ENCODE results near the gene AGPAT3. TPM values are rescaled to one million over a fixed set of nuclear protein-coding genes. Genes with fewer than 3 reads are reported as not detected.

The AGPAT3 gene
- total RNA-seq, 4 donors from 2014 or later, result 63.5 to 225 (median 161) TPM

DNA sequence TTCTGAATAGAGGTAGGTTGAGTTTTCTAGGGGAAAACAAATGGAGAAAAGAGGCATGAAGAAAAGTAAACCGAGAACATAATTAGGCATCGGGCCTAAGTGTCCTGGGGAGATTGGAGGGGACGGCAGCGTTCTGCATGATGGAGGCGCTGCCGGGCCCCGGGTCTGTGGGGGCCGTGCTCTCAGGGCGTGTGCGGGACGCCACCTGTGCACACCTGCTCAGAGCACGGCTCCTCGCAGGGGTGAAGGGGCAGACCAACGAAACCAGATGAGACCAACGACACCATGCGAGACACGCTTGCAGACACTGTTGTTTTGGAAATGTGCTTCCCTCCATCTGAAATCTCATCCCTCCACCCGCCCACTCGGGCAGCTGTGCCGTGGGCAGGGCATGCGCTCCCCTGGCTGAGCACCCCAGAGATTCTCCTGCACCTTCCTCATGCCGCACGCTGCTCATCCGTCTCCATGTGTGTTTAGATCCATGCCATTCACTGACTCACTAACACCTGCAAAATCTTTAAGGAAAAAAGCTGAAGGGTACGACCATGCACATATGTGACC lies 118.9 kb downstream of the AGPAT3 start:
- Histone ChIP-seq H3K27me3 (no peaks in the 10 kb centered on the region), H3K9me3 (no peaks in the 10 kb centered on the region), H3K36me3 (peaks cover 0 to 44% (median 0%) of the 10 kb centered on the region in 3 donors), H3K4me3 (no peak overlapping the region), H3K4me1 (peaks cover 0 to 3% (median 0%) of the 10 kb centered on the region in 4 donors), H3K27ac (no peak overlapping the region)
- DNase-seq, result no peak
- TF ChIP-seq POLR2A (IDR thresholded peaks at IDR 0.05), result no peak
- TF ChIP-seq, protein P1, sequence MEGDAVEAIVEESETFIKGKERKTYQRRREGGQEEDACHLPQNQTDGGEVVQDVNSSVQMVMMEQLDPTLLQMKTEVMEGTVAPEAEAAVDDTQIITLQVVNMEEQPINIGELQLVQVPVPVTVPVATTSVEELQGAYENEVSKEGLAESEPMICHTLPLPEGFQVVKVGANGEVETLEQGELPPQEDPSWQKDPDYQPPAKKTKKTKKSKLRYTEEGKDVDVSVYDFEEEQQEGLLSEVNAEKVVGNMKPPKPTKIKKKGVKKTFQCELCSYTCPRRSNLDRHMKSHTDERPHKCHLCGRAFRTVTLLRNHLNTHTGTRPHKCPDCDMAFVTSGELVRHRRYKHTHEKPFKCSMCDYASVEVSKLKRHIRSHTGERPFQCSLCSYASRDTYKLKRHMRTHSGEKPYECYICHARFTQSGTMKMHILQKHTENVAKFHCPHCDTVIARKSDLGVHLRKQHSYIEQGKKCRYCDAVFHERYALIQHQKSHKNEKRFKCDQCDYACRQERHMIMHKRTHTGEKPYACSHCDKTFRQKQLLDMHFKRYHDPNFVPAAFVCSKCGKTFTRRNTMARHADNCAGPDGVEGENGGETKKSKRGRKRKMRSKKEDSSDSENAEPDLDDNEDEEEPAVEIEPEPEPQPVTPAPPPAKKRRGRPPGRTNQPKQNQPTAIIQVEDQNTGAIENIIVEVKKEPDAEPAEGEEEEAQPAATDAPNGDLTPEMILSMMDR (IDR thresholded peaks at IDR 0.05), result no peak

DNA sequence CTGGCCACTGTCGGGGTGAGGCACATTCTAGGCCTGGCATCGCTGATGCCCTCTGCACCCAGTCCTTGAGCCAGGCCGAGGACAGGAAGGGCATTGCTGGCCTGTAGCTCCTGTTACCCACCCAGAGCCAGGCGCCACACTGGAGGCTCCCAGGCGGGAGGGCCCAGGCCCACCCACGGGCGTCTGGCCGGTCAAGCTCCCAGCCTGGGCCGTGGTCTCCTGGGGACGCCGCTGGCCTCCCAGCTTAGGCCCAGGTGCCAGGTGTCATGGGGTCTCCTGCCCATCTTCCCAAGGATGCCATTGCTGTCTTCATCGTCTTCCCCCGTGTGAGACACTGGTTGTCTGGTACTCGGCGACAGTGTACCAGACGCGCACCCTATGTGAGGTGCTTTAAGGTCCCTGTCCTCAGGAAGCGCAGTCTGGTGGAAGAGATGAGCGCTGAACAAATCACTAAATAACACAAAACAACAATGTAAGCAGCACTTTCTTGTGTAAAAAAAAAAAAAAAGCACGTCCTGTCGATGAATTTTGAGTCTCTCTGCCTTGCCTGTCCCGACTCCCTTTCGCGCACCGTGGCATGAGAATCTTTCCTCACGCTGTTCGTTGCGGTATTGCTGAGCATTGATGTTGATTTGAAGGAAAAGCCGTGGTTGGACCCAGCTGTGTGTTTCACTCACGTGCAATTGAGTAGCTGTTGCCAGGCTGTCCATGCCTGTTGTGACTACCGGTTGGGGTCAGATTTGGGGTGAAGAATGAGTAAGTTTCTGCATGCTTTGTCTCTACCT lies 120.1 kb downstream of the AGPAT3 start:
- peaks cover 0 to 36% (median 0%) of the 10 kb centered on the region in 3 donors for H3K36me3 ChIP-seq
- H3K9me3 ChIP-seq, result no peaks in the 10 kb centered on the region
- DNase-seq, result no peak
- H3K4me1 ChIP-seq, result peaks cover 0 to 3% (median 0%) of the 10 kb centered on the region in 4 donors
- H3K27me3 ChIP-seq, result no peaks in the 10 kb centered on the region
- H3K4me3 ChIP-seq, result no peak overlapping the region
- no peak overlapping the region for H3K27ac ChIP-seq
- no peak for TF ChIP-seq POLR2A (IDR thresholded peaks at IDR 0.05)
- TF ChIP-seq, protein P1 (IDR thresholded peaks at IDR 0.05), result no peak

DNA sequence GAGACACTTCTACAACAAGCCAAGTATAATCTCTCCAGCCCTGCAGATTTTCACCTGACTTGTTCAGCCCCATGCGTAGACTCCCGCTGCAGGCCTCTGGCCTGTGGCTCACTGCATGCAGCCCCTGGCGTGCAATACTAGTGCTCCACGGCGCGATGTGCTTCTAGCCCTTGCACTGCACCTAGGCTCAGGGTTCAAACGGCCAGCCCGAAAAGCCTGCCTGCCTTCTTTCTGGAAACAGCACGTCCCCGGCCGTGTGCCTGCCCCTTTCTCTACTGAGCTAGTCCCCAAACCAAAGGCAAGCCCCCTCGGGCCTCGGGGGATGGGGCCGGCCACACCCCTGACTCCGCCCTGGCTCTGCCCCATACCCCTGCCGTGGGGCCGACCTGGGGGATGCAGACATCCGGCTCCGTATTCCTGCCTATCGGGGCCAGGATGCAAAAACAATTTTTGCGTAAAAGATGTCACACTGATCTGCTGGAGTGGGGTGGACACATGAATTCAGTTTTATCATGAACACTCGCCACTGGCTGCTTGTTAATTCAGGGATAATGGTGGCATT lies 120.7 kb downstream of the AGPAT3 start:
- Histone ChIP-seq H3K36me3 (peaks cover 0 to 36% (median 0%) of the 10 kb centered on the region in 3 donors), H3K27ac (no peak overlapping the region), H3K4me3 (no peak overlapping the region), H3K27me3 (no peaks in the 10 kb centered on the region), H3K4me1 (peaks cover 0 to 3% (median 0%) of the 10 kb centered on the region in 4 donors), H3K9me3 (no peaks in the 10 kb centered on the region)
- no peak for DNase-seq
- TF ChIP-seq POLR2A (IDR thresholded peaks at IDR 0.05), result no peak
- TF ChIP-seq, protein P1 (IDR thresholded peaks at IDR 0.05), result no peak

DNA sequence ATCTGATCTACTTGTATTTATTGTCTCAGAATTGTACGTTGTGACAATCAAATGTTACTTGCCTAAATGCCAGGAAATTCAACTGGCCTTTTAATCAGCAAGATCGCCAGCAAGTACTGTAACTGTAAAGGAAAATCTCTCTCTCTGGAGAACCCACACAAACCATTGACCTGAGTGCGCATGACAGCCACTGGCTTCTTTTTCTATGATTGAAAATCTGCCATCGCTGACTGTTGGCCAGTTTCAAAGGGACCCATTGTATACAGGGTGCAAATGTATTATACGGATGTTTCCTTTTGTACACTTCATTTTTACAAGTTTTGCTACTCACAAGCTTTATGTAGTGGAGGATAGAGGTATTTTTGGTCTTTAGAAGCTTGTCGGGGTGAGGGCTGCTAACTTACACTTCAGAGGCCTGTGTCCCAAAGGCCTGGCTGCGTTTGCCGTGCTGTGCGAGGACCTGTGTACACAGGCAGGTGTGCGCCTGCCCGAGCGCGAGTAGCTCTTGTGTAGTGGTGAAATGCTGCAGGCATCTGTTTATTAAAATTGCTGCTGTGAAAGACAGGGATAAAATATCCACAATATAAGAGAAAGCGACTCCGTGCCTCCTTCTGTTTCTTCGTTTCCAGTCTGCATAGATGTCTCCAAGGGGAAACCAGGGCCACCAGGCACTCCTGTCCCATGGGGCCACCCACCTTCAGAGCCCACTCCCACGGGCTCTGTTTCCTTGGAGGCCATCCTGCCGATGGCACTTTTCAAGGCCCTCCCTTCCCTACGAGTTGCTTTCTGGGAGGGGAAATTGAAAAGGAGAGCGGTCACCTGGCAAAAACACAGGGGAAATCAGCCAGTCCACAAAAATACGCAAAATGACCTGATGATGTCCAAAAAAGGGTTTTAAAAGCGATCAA lies 121.8 kb downstream of the AGPAT3 start:
- TF ChIP-seq POLR2A (IDR thresholded peaks at IDR 0.05), result no peak
- TF ChIP-seq, protein P1 (IDR thresholded peaks at IDR 0.05), result no peak
- DNase-seq, result no peak

DNA sequence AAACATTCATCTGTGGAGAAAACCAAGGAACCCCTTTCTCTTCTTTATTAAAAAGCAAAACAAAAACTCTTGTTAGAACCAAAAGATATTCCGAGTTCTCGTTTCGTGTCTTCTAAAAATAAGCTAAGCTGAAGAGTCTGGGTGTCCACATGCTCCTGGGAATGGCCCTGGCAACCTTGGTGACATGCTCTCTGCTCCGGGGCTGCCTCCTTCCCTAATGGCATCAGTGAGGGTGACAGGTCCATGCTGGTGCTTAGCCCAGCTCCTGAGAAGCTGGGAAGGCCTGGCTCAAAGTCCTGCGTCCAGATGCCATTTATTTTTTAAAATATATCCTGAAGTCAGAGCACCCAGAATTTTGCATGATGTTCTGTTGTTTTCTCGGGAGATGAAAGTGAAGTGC lies 122.5 kb downstream of the AGPAT3 start:
- no peak for DNase-seq
- Histone ChIP-seq H3K27ac (no peak overlapping the region), H3K36me3 (peaks cover 0 to 18% (median 0%) of the 10 kb centered on the region in 3 donors), H3K4me3 (no peak overlapping the region), H3K9me3 (no peaks in the 10 kb centered on the region), H3K4me1 (peaks cover 0 to 3% (median 0%) of the 10 kb centered on the region in 4 donors), H3K27me3 (no peaks in the 10 kb centered on the region)
- no peak for TF ChIP-seq POLR2A (IDR thresholded peaks at IDR 0.05)
- TF ChIP-seq, protein P1 (IDR thresholded peaks at IDR 0.05), result no peak

More for the DNA sequence above, 121.8 kb downstream of the AGPAT3 start:
- Histone ChIP-seq H3K36me3 (peaks cover 0 to 25% (median 0%) of the 10 kb centered on the region in 3 donors), H3K4me3 (no peak overlapping the region), H3K27me3 (no peaks in the 10 kb centered on the region), H3K27ac (no peak overlapping the region), H3K9me3 (no peaks in the 10 kb centered on the region), H3K4me1 (peaks cover 0 to 3% (median 0%) of the 10 kb centered on the region in 4 donors)
